Measurements from ENCODE around the gene DDX41.

The DDX41 gene

GRCh38 chr5:177483994-177484901 lies 32.5 kb downstream of the DDX41 start:
- DNase-seq (ENCODE audit: low spot score) = no peak

- DNase-seq (ENCODE audit: low spot score) = no peak
These were observed 33.7 kb downstream of the DDX41 start for GRCh38 chr5:177483042-177483441.

- no peak for DNase-seq (ENCODE audit: low spot score)
These were observed 34.4 kb downstream of the DDX41 start for GRCh38 chr5:177482359-177482795.

- DNase-seq (ENCODE audit: low spot score) = no peak
These were observed 37.0 kb downstream of the DDX41 start for GRCh38 chr5:177479774-177480173.

DNA sequence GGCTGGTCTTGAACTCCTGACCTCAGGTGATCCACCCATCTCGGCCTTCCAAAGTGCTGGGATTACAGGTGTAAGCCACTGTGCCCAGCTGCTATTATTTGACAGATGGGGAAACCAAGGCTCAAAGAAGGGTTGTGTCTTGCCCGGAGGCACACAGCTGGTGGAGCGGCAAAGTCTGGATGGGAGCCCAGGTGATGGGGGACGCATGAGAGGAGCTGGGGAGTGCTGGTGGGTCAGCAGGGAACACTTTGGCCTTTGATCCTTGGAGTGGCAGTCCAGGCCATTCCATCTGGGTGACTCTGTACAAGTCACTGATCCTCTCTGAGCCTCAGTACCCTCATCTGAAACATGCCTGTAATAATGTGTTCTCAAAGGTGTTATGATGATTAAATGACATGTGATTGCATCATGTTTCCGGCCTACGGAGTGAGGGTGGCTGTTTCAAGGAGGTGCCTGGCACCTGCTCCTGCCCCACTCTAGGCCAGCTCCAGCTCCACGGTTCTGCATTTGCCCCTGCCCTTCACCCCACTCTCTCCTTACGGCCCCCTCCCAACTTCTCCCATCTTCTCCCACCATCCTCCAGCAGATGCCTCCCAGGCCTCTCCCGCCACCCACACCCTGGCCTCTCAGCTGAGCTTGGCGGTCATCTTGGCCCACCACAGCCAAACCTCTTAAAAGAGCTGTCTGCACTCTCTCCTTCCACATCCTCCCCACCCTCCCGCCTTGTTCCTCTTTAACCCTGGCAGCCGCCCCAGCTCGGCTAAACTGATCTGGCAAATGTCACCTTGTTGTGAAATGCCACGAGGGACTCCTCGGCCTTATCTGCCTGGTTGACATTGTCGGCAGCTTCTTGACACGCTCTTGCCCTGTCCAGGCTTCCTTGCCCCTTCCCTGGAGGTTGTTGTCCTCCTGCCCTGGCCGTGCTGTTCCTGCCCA lies 37.8 kb downstream of the DDX41 start:
- peak; percentile 88 for DNase-seq (ENCODE audit: low spot score)

- no peak for DNase-seq (ENCODE audit: low spot score)
These were observed 38.9 kb downstream of the DDX41 start for GRCh38 chr5:177477701-177478477.

DNA sequence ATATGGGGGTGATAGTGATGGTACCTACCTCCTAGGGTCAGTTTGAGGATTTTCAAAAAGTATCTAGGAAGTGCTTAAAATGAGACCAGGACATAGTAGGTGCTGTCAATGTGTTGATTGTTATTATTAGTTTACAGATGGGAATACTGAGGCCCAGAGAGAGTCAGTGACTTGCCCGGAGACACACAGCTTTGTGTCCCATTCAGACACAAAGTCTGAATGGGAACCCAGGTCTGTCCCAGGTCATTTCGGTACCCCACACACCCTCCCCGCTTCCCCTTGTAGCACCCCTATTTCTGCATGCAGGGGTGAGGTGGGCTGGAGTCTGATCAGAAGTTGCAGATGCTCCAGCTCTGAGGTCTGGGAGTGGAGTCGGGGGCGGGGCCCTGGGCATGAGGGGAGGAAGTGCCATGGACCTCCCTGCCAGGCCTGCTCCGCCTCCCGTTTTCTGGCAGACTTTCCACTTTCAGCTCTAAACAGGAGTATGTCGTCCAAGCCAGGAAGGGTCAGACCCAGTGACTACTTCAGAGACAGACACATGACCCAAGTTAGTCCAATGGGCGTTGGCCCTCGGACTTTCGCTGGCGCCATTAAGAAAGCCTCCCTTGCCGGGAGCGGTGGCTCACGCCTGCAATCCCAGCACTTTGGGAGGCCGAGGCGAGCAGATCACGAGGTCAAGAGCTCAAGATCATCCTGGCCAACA lies 40.1 kb downstream of the DDX41 start:
- DNase-seq (ENCODE audit: low spot score) = no peak

- DNase-seq (ENCODE audit: low spot score) = no peak
These were observed 41.0 kb downstream of the DDX41 start for GRCh38 chr5:177475563-177476427.

GRCh38 chr5:177474846-177475562 lies 41.8 kb downstream of the DDX41 start:
- no peak for DNase-seq (ENCODE audit: low spot score)

GRCh38 chr5:177474002-177474476 lies 42.7 kb downstream of the DDX41 start:
- DNase-seq (ENCODE audit: low spot score) = no peak

GRCh38 chr5:177473443-177474001 lies 43.2 kb downstream of the DDX41 start, which contains the start of gene DBN1:
Gene DBN1 (minus strand): TSS chr5:177473634. CDS start chr5:177473521, 113 bp downstream.
- peak; percentile 59 for DNase-seq (ENCODE audit: low spot score)

GRCh38 chr5:177472460-177473442 lies 44.0 kb downstream of the DDX41 start:
- DNase-seq (ENCODE audit: low spot score) = peak; percentile 81

- no peak for DNase-seq (ENCODE audit: low spot score)
These were observed 45.0 kb downstream of the DDX41 start for GRCh38 chr5:177471610-177472356.

DNA sequence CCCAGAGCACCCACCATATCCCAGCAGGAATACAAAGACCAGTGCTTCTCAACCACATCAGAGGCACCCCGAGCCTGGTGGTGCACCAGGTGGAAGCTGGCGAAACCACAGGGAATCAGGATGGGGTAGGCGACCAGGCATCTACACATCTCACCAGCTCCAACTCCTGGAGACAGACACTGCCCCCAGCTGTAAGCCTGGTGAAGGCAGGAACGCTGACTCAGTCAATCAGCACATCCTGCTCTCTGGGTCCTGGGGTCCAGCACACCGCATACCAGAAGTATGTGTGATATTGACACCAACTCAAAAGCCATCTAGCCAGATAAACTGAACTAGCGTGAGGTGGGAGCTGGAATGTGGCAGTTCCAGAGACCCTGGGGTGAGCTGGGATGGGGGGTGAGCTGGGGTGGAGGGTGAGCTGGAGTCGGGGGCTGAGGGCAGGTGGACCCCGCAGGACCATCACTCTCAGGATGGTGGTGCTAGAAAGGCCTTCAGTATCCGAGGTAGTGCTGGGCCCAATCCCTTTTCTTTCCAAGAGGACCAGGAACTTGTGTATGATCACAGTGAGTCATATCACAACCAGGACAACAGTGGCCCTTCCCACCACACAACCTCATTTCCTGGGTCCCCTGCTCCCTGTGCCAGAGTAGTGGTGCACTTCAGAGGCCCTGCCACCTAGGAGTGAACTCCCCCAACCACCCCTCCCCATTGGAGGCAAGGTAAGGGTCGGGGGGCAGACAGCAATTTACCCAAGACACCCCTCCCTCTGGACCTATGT lies 45.8 kb downstream of the DDX41 start:
- no peak for DNase-seq (ENCODE audit: low spot score)

DNA sequence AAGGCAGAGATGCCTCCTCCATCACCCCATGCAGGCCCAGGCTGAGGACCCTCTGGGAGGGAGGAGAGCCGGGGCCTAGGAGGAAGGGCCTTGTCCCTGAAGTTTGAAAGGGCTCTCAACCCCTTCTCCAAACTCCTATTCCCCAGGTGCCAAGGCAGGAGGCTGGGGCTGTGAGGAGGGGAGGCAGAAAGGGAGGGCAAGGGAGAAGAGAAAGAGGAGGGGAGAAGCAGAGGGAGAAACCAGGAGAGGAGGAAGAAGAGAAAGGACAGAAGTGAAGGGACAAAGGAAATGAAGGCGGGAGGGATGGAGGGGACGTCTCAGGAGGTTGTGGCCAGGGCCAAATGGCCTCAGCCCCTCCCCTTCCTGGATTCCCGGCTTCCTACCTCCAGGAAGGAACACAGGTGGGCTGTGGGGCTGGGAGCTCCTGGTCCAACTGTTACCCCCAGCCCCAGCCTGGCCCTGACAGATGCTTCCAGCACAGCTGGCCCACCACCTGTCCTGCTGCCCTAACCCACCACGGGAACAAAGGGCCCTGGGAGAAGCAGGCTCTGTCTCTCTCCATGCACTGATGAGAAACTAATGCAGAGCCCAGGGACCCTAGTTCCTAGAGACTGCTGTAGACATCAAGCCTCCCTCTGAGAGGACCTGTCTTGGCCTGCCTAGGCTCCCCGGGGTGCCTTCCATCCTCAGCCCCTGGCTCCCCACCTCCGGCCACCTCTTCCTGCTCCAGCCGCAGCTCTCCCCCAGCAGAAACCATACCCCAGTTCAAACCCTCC lies 46.8 kb downstream of the DDX41 start:
- no peak for DNase-seq (ENCODE audit: low spot score)
